ENCODE data around the gene LRP1B. TPM values are rescaled to one million over a fixed set of nuclear protein-coding genes. Genes with fewer than 3 reads are reported as not detected.

LRP1B gene
- total and polyA plus RNA-seq, 2 of the 8 experiments (the other 6 are each of a cell fraction or from before 2014, with no cell fraction given) = 0.03 TPM; not detected in 1

GRCh38 chr2:140457483-140457882, 1673.3 kb downstream of the LRP1B start (continued):
- TF ChIP-seq POU5F1 (IDR thresholded peaks at IDR 0.05; ENCODE audit: low read depth, low read length) (no peak), HDAC6 (IDR thresholded peaks at IDR 0.05; ENCODE audit: low read depth, low read length) (no peak), MAX (IDR thresholded peaks at IDR 0.05) (no peak), RFX5 (IDR thresholded peaks at IDR 0.05; ENCODE audit: borderline replicate concordance, low read depth, low read length) (no peak), TAF1 (IDR thresholded peaks at IDR 0.05; ENCODE audit: low read depth, low read length) (no peak), CHD7 (IDR thresholded peaks at IDR 0.05; ENCODE audit: insufficient replicate concordance, low read length) (no peak), RBBP5 (IDR thresholded peaks at IDR 0.05; ENCODE audit: borderline replicate concordance, low read depth, low read length) (no peak), BACH1 (IDR thresholded peaks at IDR 0.05; ENCODE audit: low read length) (no peak)

All from H1 (cell line).